ENCODE measurements around the gene CASK. TPM values are rescaled to one million over a fixed set of nuclear protein-coding genes. Genes with fewer than 3 reads are reported as not detected.

Gene CASK
- total RNA-seq, 1 experiment from 2014 or later, result 33.5 TPM

DNA sequence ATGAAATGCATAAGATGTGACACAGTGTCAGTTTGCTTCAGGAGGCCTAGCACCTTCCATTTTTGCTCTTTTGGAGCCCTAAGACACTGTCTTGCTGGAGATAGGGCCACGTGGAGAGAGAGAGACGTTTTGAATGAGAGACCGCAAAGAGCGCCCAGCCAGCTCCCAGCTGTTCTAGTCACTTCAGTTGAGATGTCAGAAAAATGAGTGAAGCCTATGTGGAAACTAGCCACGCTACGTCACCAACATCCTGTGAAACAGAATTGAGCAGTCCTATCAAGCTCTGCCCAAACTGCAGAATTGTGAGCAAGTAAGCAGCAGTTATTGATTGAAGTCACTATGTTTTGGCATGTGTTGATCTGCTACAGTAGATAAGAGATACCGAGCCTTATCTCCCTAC, 186.3 kb downstream of the CASK start:
- CTCF ChIA-PET, result no interaction called here
- BruUV-seq (replicated peaks), result no TSS peak

DNA sequence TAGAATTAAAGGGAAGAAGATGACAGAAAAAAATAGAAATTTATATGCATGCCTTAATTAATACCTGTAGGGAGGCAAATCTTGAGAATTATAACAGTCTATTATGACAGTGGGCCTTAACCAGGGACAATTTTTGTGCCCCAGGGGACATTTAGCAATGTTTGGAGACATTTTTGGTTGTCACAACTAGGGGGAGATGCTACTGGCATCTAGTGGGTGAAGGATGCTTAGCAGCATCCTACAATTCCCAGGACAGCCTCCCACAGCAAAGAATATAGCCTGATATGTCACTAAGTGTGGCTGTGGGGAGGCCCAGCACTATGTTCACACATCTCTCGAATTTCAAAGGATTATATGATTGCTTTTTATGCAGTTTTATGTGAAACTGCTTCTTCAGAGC, 188.8 kb downstream of the CASK start:
- peak; percentile 2 for DNase-seq (ENCODE audit: low read depth, low spot score)
- no peak overlapping the region for H3K27ac ChIP-seq (ENCODE audit: low read length)
- intact Hi-C loops (cut with micrococcal nuclease; ENCODE audit: unreplicated experiment), result no loop called here
- in situ Hi-C loops (cut with HindIII; ENCODE audit: low pct_unique_long_range_greater_than_20kb, low sequenced_read_pairs), result no loop called here
- ATAC-seq, result no peak
- no peaks in the 10 kb centered on the region for H3K9me3 ChIP-seq (ENCODE audit: control insufficient read depth, insufficient read depth, low read depth, low read length)
- no peaks in the 10 kb centered on the region for H3K27me3 ChIP-seq (ENCODE audit: control insufficient read depth, insufficient read depth, low read length)
- no TSS peak for BruUV-seq (replicated peaks)
- CTCF ChIA-PET, result interaction anchor here (0.6 kb wide), 1 partner anchor 496 kb away, joined by 3 read pairs; no protein-coding TSS in a partner anchor
- no peaks in the 10 kb centered on the region for H3K4me1 ChIP-seq (ENCODE audit: control insufficient read depth, insufficient read depth, low read length)
- TF ChIP-seq, protein P1, sequence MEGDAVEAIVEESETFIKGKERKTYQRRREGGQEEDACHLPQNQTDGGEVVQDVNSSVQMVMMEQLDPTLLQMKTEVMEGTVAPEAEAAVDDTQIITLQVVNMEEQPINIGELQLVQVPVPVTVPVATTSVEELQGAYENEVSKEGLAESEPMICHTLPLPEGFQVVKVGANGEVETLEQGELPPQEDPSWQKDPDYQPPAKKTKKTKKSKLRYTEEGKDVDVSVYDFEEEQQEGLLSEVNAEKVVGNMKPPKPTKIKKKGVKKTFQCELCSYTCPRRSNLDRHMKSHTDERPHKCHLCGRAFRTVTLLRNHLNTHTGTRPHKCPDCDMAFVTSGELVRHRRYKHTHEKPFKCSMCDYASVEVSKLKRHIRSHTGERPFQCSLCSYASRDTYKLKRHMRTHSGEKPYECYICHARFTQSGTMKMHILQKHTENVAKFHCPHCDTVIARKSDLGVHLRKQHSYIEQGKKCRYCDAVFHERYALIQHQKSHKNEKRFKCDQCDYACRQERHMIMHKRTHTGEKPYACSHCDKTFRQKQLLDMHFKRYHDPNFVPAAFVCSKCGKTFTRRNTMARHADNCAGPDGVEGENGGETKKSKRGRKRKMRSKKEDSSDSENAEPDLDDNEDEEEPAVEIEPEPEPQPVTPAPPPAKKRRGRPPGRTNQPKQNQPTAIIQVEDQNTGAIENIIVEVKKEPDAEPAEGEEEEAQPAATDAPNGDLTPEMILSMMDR (IDR thresholded peaks at IDR 0.05), result peak; percentile 57
- no peak for TF ChIP-seq TCF7L2 (IDR thresholded peaks at IDR 0.05; ENCODE audit: low read depth, low read length)
- POLR2A ChIA-PET, result no interaction called here
- H3K4me3 ChIP-seq (ENCODE audit: low read depth in 2 of 2, low read length in 2 of 2), result no peak overlapping the region
- H3K36me3 ChIP-seq (ENCODE audit: control insufficient read depth, insufficient read depth, low read length), result no peaks in the 10 kb centered on the region; the same call in 1 of the 2 replicates

More for the DNA sequence above, 186.3 kb downstream of the CASK start:
- Histone ChIP-seq H3K9me3 (ENCODE audit: control insufficient read depth, insufficient read depth, low read depth, low read length) (no peaks in the 10 kb centered on the region), H3K27me3 (ENCODE audit: control insufficient read depth, insufficient read depth, low read length) (no peaks in the 10 kb centered on the region), H3K4me1 (ENCODE audit: control insufficient read depth, insufficient read depth, low read length) (no peaks in the 10 kb centered on the region), H3K27ac (ENCODE audit: low read length) (no peak overlapping the region), H3K36me3 (ENCODE audit: control insufficient read depth, insufficient read depth, low read length) (no peaks in the 10 kb centered on the region; the same call in 1 of the 2 replicates), H3K4me3 (ENCODE audit: low read depth in 2 of 2, low read length in 2 of 2) (no peak overlapping the region)
- intact Hi-C loops (cut with micrococcal nuclease; ENCODE audit: unreplicated experiment), result no loop called here
- ATAC-seq (no peak), DNase-seq (ENCODE audit: low read depth, low spot score) (no peak)
- POLR2A ChIA-PET, result no interaction called here
- in situ Hi-C loops (cut with HindIII; ENCODE audit: low pct_unique_long_range_greater_than_20kb, low sequenced_read_pairs), result no loop called here
- TF ChIP-seq POLR2AphosphoS5 (IDR thresholded peaks at IDR 0.05; ENCODE audit: low read depth, low read length), result no peak
- TF ChIP-seq SIN3A (IDR thresholded peaks at IDR 0.05; ENCODE audit: borderline replicate concordance, insufficient read depth, low read depth, low read length), result no peak
- TF ChIP-seq, protein P1 (IDR thresholded peaks at IDR 0.05), result no peak
- no peak for TF ChIP-seq TCF7L2 (IDR thresholded peaks at IDR 0.05; ENCODE audit: low read depth, low read length)
- TF ChIP-seq, protein P2, sequence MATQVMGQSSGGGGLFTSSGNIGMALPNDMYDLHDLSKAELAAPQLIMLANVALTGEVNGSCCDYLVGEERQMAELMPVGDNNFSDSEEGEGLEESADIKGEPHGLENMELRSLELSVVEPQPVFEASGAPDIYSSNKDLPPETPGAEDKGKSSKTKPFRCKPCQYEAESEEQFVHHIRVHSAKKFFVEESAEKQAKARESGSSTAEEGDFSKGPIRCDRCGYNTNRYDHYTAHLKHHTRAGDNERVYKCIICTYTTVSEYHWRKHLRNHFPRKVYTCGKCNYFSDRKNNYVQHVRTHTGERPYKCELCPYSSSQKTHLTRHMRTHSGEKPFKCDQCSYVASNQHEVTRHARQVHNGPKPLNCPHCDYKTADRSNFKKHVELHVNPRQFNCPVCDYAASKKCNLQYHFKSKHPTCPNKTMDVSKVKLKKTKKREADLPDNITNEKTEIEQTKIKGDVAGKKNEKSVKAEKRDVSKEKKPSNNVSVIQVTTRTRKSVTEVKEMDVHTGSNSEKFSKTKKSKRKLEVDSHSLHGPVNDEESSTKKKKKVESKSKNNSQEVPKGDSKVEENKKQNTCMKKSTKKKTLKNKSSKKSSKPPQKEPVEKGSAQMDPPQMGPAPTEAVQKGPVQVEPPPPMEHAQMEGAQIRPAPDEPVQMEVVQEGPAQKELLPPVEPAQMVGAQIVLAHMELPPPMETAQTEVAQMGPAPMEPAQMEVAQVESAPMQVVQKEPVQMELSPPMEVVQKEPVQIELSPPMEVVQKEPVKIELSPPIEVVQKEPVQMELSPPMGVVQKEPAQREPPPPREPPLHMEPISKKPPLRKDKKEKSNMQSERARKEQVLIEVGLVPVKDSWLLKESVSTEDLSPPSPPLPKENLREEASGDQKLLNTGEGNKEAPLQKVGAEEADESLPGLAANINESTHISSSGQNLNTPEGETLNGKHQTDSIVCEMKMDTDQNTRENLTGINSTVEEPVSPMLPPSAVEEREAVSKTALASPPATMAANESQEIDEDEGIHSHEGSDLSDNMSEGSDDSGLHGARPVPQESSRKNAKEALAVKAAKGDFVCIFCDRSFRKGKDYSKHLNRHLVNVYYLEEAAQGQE (IDR thresholded peaks at IDR 0.05; ENCODE audit: insufficient read depth in 1 of 2, low read depth in 2 of 2, low read length in 1 of 2), result no peak

All from Panc1 (cell line).